GM12872 (cell line): ENCODE measurements around the gene DBN1.

Experiments used
- CTCF ChIP-seq: IDR thresholded peaks from 3 replicates; pipeline ENCODE4 v1.5.1; 2011; ENCODE audit warnings: low read depth, mild to moderate bottlenecking, low read length, moderate library complexity; ENCODE audit not compliant: insufficient read depth

The DBN1 gene

GRCh38 chr5:177435847-177436536 is 37.4 kb downstream of the DBN1 start:
- TF ChIP-seq CTCF, result no peak

GRCh38 chr5:177434942-177435738 is 38.3 kb downstream of the DBN1 start:
- no peak for TF ChIP-seq CTCF

GRCh38 chr5:177434437-177434836 is 39.0 kb downstream of the DBN1 start:
- no peak for TF ChIP-seq CTCF

- TF ChIP-seq CTCF, result no peak
Measured at GRCh38 chr5:177433658-177434217, 39.7 kb downstream of the DBN1 start.

DNA sequence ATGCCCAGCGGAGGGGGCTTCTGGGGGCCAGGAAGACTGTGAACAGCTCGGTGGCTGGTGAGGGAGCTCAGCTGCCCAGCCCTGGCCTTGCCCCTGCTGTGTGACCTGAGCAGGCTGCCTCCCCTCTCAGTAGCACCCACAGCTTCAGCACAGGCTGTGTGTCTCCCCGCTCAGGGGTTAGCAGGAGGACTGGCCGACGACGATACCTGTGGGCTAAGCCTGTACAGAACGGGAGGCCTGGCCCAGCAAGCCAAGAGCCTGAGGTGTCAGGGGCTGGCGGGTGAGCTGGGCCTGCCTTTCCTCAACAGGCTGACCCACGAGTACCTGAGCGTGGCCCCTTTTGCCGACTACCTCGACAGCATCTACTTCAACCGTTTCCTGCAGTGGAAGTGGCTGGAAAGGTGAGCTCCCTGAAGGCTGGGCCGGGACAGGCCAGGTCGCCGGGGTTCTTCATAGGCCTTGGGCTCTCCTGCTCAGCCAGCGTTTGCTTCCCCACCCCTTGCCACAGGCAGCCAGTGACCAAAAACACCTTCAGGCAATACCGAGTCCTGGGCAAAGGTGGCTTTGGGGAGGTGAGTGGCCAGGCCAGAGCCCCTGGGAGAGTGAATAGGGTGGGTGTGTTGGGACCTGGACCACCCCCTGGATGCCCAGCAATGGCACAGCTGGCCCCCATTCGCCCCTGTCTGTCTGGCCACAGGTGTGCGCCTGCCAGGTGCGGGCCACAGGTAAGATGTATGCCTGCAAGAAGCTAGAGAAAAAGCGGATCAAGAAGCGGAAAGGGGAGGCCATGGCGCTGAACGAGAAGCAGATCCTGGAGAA is 40.4 kb downstream of the DBN1 start:
- TF ChIP-seq CTCF, result no peak

DNA sequence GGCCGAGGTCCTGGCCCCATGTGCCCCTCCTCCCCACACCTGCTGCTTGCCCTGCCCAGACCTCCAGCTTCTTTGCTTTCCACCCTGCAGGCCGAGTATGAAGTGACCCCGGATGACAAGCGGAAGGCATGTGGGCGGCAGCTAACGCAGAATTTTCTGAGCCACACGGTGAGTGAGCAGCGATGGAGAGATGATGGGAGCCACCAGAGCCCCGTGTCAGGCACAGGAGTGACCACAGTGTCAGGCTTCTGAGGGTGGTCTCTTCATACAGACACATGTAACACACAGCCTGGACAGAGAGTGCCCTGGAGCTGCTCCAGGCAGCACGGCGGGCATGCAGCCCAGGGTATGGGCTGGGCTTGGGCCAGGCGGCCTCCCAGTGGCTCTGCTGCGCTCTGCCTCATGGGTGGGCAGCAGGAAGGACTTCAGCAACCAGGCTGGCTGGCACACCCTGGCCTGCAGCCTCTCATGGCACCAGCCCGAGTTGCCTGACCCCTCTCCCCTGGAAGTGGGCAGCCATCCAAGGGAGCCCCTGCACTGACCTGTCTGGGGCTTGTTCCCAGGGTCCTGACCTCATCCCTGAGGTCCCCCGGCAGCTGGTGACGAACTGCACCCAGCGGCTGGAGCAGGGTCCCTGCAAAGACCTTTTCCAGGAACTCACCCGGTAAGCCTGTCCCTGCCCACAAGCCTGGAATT is 41.1 kb downstream of the DBN1 start:
- TF ChIP-seq CTCF, result no peak
